Endometrial microvascular endothelial cells (primary cell): ENCODE data around the gene FAS. TPM values are rescaled to one million over a fixed set of nuclear protein-coding genes. Genes with fewer than 3 reads are reported as not detected.

Experiments used
- in situ Hi-C: cut with HindIII; loops from 2 replicates; pipeline ENCODE4 v1.10.0; 2017; ENCODE audit warnings: low sequenced_read_pairs, low pct_unique_long_range_greater_than_20kb; ENCODE audit errors: inconsistent ontology term
- total RNA-seq: library from RNA; depleted of rRNA; stranded (reverse); fragments of >200 nt; gene quantifications from one replicate; pipeline ENCODE4 v1.2.3, GENCODE V29; 2015; ENCODE audit errors: inconsistent ontology term

The FAS gene
- total RNA-seq, 1 donor from 2014 or later, result 5.8 TPM

- in situ Hi-C loops, result no loop called here
These were observed 32.1 kb downstream of the FAS start for GRCh38 chr10:89022734-89023133.

GRCh38 chr10:89025453-89025852 lies 34.9 kb downstream of the FAS start:
- in situ Hi-C loops, result no loop called here

- in situ Hi-C loops, result no loop called here
These were observed 38.6 kb downstream of the FAS start for GRCh38 chr10:89029181-89029580.

GRCh38 chr10:89029785-89030437 lies 39.3 kb downstream of the FAS start:
- in situ Hi-C loops, result no loop called here

DNA sequence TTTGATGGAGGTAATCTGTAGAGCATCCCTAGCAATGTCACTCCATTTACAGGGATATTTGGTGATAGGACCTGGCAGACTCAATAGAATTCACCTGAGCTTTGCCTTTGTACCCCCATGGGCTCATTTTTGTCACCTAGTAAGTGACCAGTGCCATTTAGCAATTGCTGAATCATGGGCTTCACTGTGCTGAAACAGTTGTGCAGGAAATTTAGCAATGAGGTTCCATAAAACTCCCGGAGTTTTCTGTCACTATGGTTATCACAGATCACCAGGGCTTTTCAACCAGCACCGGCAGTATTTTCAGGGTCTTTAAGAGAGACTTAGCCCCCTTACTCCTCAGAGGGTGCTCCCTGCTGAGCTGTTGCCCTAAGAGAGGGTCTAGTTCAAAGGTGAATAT lies 40.2 kb downstream of the FAS start:
- in situ Hi-C loops, result no loop called here

DNA sequence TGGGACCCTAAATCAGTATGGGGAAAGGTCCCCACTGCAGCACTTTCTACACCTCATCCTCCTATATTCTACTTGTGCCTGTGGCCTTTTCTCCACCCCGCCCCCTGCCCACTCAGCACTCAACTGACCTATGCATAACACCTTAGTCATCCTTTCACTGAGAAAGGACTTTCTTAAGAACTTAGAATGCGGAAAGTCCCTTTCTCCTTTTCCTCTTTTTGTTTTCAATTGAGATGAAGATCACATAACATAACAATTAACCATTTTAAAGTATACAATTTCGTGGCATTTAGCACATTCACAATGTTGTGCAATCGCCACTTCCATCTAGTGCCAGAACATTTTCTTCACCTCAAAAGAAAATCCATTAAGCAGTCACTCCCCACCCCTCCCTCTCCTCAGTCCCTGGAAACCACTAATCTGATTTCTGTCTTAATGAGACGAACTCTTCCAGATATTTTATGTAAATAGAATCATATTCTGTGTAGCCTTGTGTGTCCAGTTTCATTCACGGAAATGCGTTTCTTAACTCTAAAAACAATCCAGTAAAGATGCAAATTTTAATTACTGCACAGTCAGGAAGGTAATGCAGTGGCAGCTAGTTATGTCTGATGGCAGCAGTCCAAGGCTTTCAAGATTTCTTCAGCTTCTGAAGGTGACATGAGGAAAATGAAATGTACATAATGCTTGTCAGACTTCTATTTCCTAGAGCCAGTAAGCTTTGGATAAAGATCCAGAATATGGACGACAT lies 41.7 kb downstream of the FAS start:
- in situ Hi-C loops, result no loop called here

- in situ Hi-C loops, result no loop called here
These were observed 44.9 kb downstream of the FAS start for GRCh38 chr10:89035461-89035860.

DNA sequence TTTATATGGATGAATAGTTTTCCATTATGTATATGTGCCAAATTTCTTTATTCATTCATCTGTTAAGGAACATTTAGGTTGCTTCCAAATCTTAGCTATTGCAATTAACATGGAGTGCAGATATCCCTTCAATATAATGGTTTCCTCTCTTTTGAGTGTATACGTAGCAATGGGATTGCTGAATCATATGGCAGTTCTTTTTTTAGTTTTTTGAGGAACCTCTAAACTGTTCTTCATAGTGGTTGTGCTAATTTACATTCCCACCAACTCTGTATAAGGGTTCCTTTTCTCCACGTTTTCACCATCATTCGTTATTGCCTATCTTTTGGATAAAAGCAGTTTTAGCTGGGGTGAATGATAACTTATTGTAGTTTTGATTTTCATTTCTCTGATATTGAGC lies 46.5 kb downstream of the FAS start:
- in situ Hi-C loops, result no loop called here

GRCh38 chr10:89042562-89042961 lies 52.0 kb downstream of the FAS start:
- in situ Hi-C loops, result no loop called here

DNA sequence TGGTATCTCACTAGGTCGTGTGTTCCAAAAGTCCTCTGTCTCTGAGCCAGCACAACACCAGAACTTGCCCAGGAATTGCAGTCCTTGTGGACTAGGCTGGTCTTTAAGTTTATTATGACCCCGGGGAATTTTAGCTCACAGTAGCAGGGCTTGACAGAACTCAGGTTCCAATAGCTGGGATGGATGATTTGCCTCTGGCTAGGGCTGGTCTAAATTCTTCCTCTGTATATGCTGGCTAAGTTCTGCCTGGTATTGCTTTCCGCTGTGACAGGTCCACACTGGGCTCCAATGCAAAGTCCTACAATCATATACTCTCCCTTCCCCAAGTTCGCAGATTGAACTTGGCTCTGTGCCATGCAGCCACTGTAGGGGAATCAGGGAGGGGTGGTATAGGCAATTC lies 52.5 kb downstream of the FAS start:
- in situ Hi-C loops, result no loop called here

GRCh38 chr10:89047397-89047796 lies 56.8 kb downstream of the FAS start:
- in situ Hi-C loops, result no loop called here

DNA sequence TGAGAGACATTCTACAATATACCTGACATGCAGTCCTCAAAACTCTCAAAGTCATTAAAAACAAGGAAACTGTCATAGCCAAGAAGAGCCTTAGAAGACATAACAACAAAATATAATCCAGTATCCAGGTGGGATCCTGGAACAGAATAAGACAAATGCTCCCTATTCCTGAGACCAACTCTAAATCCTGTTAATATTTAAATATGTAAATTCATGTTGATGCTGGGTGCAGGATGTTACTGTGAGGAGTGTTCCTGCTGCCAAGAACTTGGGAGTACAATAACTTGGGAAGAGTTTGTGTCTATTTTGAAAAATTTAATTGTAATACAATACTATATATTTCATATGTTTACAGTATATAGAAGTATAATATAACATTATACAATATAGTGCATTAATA lies 61.0 kb downstream of the FAS start:
- in situ Hi-C loops, result loop anchor here (25.0 kb wide), 1 partner anchor 214 kb away; no protein-coding TSS in a partner anchor

DNA sequence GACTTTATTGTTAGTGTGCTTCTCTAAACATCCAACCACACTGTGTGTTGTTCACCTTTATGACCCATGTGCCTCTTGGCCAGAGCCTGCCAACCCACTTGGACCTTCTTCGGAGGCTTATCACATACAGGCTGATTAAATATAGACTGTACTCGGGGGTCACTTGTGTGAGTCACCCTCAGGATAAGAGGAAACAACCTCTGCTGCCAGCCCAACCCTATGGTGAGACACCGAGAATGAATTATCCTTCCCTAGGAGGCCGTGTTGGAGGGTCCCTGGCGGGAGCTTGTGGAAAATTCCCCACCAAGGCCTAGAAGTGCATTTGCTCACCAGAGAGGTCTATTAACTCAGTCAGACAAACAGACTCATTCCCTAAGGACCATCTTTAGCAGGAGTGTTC lies 63.0 kb downstream of the FAS start:
- in situ Hi-C loops, result loop anchor here (25.0 kb wide), 1 partner anchor 216 kb away; no protein-coding TSS in a partner anchor

- in situ Hi-C loops, result loop anchor here (25.0 kb wide), 1 partner anchor 218 kb away; no protein-coding TSS in a partner anchor
These were observed 64.6 kb downstream of the FAS start for GRCh38 chr10:89055159-89055558.

DNA sequence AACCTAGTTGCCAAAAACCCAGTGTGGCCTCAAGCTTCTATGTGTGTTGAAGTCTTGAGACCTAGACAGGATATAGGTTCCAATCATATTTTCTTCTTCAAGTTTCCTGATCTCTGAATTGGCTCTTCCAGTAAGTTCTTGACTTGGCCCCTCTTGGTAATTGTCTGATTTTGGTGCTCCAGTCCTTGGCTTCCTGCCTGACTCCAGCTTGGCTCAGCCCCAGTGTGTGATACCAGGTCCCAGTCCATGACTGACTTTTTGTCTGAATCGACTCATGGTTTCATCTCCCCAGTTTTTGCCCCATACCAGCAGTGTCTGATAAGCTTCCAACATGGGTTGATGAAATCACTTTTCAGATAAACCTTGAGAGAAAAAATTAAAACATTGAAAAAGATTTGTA lies 72.3 kb downstream of the FAS start:
- in situ Hi-C loops, result loop anchor here (25.0 kb wide), 1 partner anchor 226 kb away; no protein-coding TSS in a partner anchor

- in situ Hi-C loops, result loop anchor here (25.0 kb wide), 1 partner anchor 226 kb away; no protein-coding TSS in a partner anchor
These were observed 72.9 kb downstream of the FAS start for GRCh38 chr10:89063465-89063864.

DNA sequence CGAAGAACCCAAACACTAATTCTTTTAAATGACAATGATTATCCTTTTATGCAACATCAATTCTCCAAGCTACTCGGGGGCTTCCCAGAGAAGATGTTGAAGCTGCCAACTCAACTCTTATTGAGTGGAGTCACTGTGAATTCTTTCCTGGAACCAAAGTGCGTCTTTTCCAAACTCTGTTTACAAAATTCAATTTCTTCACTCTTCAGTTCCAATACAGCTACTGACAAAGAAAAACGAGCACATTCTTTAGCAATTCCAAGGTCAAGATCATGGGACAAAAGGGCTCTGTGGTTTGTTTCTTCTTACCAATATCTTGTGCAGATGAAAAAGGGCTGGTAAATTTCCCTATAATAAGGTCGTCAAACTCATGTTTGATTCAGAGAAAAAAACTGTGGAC lies 74.2 kb downstream of the FAS start:
- in situ Hi-C loops, result loop anchor here (25.0 kb wide), 1 partner anchor 227 kb away; no protein-coding TSS in a partner anchor
